GM23338 (cell line): ENCODE data around the gene CDH18. TPM values are rescaled to one million over a fixed set of nuclear protein-coding genes. Genes with fewer than 3 reads are reported as not detected.

Experiments
- ATAC-seq: fragments of 200-7000 bp; cut with Tn5 transposase; 3 replicates; pipeline ENCODE4 v1.9.1; 2020
- DNase-seq: peaks from one replicate; pipeline ENCODE4 v3.0.0-alpha.2; 2015; ENCODE audit warnings: low spot score
- H2AFZ ChIP-seq: fragments of 200-600 bp; sonication (generic); 2 replicates; pipeline ENCODE4 v1.8.0; 2016; ENCODE audit warnings: antibody characterized with exemption, mild to moderate bottlenecking, moderate library complexity
- H3F3A ChIP-seq: fragments of 200-600 bp; sonication (generic); replicated peaks from 2 replicates; pipeline ENCODE4 v1.8.0; 2017; ENCODE audit warnings: antibody characterized with exemption, mixed run types, low read depth
- H3K27ac ChIP-seq: fragments of 200-600 bp; sonication (generic); 2 replicates; pipeline ENCODE4 v1.6.1; 2016; ENCODE audit warnings: low read depth
- H3K27me3 ChIP-seq: fragments of 200-600 bp; sonication (generic); 2 replicates; pipeline ENCODE4 v1.8.0; 2016; ENCODE audit warnings: mild to moderate bottlenecking, mixed run types, moderate library complexity; ENCODE audit not compliant: insufficient read depth
- H3K36me3 ChIP-seq: fragments of 200-600 bp; sonication (generic); 2 replicates; pipeline ENCODE4 v1.8.0; 2016; ENCODE audit warnings: mild to moderate bottlenecking; ENCODE audit not compliant: insufficient read depth
- H3K4me1 ChIP-seq: fragments of 200-600 bp; sonication (generic); 2 replicates; pipeline ENCODE4 v1.8.0; 2016; ENCODE audit warnings: mild to moderate bottlenecking, moderate library complexity; ENCODE audit not compliant: insufficient read depth
- H3K4me2 ChIP-seq: fragments of 200-600 bp; sonication (generic); 2 replicates; pipeline ENCODE4 v1.7.1; 2017; ENCODE audit warnings: mixed run types
- H3K4me3 ChIP-seq: fragments of 200-600 bp; sonication (generic); 2 replicates; pipeline ENCODE4 v1.6.1; 2016; ENCODE audit warnings: mixed run types
- H3K79me2 ChIP-seq: fragments of 200-600 bp; sonication (generic); replicated peaks from 2 replicates; pipeline ENCODE4 v1.8.0; 2017; ENCODE audit warnings: mild to moderate bottlenecking; ENCODE audit not compliant: insufficient read depth
- H3K9me2 ChIP-seq: fragments of 200-600 bp; sonication (generic); 2 replicates; pipeline ENCODE4 v1.8.0; 2017; ENCODE audit not compliant: insufficient read depth
- H4K20me1 ChIP-seq: fragments of 200-600 bp; sonication (generic); replicated peaks from 2 replicates; pipeline ENCODE4 v1.8.0; 2017; ENCODE audit warnings: mild to moderate bottlenecking; ENCODE audit not compliant: insufficient read depth
- H3K27ac Mint-ChIP-seq: 2 replicates; pipeline ENCODE4 v1.8.0; 2020; ENCODE audit warnings: inconsistent platforms, mild to moderate bottlenecking, moderate library complexity, mixed read lengths
- H3K27me3 Mint-ChIP-seq: 3 replicates; pipeline ENCODE4 v1.8.0; 2022; ENCODE audit warnings: low read depth, mild to moderate bottlenecking, moderate library complexity, mixed read lengths, inconsistent platforms; ENCODE audit not compliant: insufficient read depth, poor library complexity
- H3K36me3 Mint-ChIP-seq: 3 replicates; pipeline ENCODE4 v1.8.0; 2021; ENCODE audit warnings: low read depth, mild to moderate bottlenecking, inconsistent platforms, moderate library complexity, mixed read lengths
- H3K4me1 Mint-ChIP-seq: 3 replicates; pipeline ENCODE4 v1.8.0; 2020; ENCODE audit warnings: mild to moderate bottlenecking, inconsistent platforms, mixed read lengths
- H3K4me3 Mint-ChIP-seq: 3 replicates; pipeline ENCODE4 v1.8.0; 2021; ENCODE audit warnings: moderate library complexity, mild to moderate bottlenecking, inconsistent platforms, mixed read lengths
- H3K9me3 Mint-ChIP-seq: 3 replicates; pipeline ENCODE4 v1.8.0; 2020; ENCODE audit warnings: moderate library complexity, mild to moderate bottlenecking, inconsistent platforms, mixed read lengths
- EZH2 ChIP-seq: fragments of 200-600 bp; sonication (generic); IDR thresholded peaks from one replicate; pipeline ENCODE4 v1.8.0; 2017; ENCODE audit warnings: antibody characterized with exemption, mild to moderate bottlenecking, low read depth; ENCODE audit not compliant: unreplicated experiment
- STAT1 ChIP-seq: IDR thresholded peaks from one replicate; pipeline ENCODE4 v1.6.1; 2016; ENCODE audit warnings: antibody characterized with exemption; ENCODE audit not compliant: unreplicated experiment
- ZNF331 ChIP-seq: fragments of 250-450 bp; sonication (Bioruptor Pico); IDR thresholded peaks from 2 replicates; pipeline ENCODE4 v1.5.0; 2020; ENCODE audit warnings: low read depth, mild to moderate bottlenecking, moderate library complexity
- polyA plus RNA-seq: library from polyadenylated mRNA; unstranded; fragments of >200 nt; fragmentation: Nextera tagmentation; extraction: Ambion mirVana; gene quantifications from 2 replicates; pipeline ENCODE4 v1.2.1, GENCODE V29; 2016
- total RNA-seq: library from RNA; depleted of rRNA; stranded (reverse); fragments of >200 nt; shearing (Covaris generic); gene quantifications from 2 replicates; pipeline ENCODE4 v1.2.3, GENCODE V29; 2014
- TF ChIP-seq, protein P1 (sequence below): IDR thresholded peaks from 2 replicates; pipeline ENCODE4 v1.6.1; 2016; ENCODE audit warnings: antibody characterized with exemption
- TF ChIP-seq, protein P2 (sequence below): IDR thresholded peaks from one replicate; pipeline ENCODE4 v1.6.1; 2018; ENCODE audit warnings: antibody characterized with exemption; ENCODE audit not compliant: unreplicated experiment
- TF ChIP-seq, protein P3 (sequence below): fragments of 250-450 bp; sonication (Bioruptor Pico); IDR thresholded peaks from 2 replicates; pipeline ENCODE4 v1.5.0; 2020; ENCODE audit warnings: mild to moderate bottlenecking, moderate library complexity

CDH18 gene
- total and polyA plus RNA-seq, 2 experiments from 2014 or later: 1.3 TPM; not detected in 1

DNA sequence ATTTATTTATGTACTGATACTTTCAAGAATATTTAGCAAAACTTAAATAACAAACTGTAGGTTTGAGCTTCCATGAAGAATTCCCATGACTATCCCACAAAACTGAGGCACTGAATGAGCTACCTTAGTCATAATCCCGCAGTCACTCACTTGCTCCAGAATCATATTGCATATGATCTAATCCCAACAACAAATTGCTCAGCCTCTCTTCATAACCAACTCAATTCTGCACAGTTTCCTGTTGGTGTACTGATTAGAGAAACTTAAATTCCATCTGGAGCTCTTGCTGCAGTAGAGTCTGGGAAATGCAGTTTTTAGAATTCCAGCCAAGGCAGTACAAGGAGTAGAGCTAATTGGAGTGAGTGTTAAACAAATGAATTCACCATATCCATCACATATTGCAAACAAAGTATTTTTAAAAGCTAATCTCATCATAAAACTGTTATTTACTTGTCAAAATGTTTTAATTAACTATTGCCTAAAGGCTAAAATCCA lies 35.7 kb upstream of the CDH18 start:
- no peaks in the 10 kb centered on the region for H3K79me2 ChIP-seq
- H4K20me1 ChIP-seq: no peaks in the 10 kb centered on the region
- no peaks in the 10 kb centered on the region for H3K4me1 ChIP-seq
- H3F3A ChIP-seq: no peaks in the 10 kb centered on the region
- H2AFZ ChIP-seq: no peak overlapping the region
- Mint-ChIP-seq H3K27me3 (no peaks in the 10 kb centered on the region), H3K4me1 (no peaks in the 10 kb centered on the region; the same call in 1 of the 3 replicates), H3K4me3 (no peak overlapping the region), H3K36me3 (peaks cover 26% of the 10 kb centered on the region), H3K9me3 (peaks cover 25% of the 10 kb centered on the region), H3K27ac (no peak overlapping the region)
- no peak overlapping the region for H3K27ac ChIP-seq
- TF ChIP-seq, protein P1, sequence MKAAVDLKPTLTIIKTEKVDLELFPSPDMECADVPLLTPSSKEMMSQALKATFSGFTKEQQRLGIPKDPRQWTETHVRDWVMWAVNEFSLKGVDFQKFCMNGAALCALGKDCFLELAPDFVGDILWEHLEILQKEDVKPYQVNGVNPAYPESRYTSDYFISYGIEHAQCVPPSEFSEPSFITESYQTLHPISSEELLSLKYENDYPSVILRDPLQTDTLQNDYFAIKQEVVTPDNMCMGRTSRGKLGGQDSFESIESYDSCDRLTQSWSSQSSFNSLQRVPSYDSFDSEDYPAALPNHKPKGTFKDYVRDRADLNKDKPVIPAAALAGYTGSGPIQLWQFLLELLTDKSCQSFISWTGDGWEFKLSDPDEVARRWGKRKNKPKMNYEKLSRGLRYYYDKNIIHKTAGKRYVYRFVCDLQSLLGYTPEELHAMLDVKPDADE: no peak
- TF ChIP-seq, protein P2, sequence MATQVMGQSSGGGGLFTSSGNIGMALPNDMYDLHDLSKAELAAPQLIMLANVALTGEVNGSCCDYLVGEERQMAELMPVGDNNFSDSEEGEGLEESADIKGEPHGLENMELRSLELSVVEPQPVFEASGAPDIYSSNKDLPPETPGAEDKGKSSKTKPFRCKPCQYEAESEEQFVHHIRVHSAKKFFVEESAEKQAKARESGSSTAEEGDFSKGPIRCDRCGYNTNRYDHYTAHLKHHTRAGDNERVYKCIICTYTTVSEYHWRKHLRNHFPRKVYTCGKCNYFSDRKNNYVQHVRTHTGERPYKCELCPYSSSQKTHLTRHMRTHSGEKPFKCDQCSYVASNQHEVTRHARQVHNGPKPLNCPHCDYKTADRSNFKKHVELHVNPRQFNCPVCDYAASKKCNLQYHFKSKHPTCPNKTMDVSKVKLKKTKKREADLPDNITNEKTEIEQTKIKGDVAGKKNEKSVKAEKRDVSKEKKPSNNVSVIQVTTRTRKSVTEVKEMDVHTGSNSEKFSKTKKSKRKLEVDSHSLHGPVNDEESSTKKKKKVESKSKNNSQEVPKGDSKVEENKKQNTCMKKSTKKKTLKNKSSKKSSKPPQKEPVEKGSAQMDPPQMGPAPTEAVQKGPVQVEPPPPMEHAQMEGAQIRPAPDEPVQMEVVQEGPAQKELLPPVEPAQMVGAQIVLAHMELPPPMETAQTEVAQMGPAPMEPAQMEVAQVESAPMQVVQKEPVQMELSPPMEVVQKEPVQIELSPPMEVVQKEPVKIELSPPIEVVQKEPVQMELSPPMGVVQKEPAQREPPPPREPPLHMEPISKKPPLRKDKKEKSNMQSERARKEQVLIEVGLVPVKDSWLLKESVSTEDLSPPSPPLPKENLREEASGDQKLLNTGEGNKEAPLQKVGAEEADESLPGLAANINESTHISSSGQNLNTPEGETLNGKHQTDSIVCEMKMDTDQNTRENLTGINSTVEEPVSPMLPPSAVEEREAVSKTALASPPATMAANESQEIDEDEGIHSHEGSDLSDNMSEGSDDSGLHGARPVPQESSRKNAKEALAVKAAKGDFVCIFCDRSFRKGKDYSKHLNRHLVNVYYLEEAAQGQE: no peak
- TF ChIP-seq EZH2: no peak
- H3K36me3 ChIP-seq: no peaks in the 10 kb centered on the region
- H3K27me3 ChIP-seq: no peaks in the 10 kb centered on the region
- H3K4me3 ChIP-seq: no peak overlapping the region
- ATAC-seq (no peak), DNase-seq (no peak)
- H3K4me2 ChIP-seq: no peak overlapping the region
- no peaks in the 10 kb centered on the region for H3K9me2 ChIP-seq

DNA sequence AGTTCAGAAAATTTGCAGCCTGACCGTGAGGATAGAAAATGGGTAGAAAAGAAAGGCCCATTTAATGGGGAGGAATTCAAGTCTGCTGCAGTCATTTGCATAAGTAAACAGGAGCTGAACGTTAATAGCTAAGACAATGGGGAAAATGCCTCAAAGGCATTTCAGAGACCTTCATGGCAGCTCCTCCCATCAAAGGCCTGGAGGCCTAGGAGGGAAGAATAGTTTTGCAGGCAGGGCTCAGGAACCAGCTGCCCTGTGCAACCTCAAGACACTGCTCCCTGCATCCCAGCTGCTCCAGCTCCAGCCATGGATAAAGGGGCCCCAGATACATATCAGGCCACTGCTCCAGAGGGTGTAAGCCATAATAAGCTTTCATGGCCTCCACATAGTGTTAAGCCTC lies 32.2 kb upstream of the CDH18 start:
- ATAC-seq (no peak), DNase-seq (peak; percentile 35)
- Mint-ChIP-seq H3K36me3 (peaks cover 26% of the 10 kb centered on the region), H3K27ac (no peak overlapping the region), H3K4me1 (no peaks in the 10 kb centered on the region; the same call in 1 of the 3 replicates), H3K4me3 (no peak overlapping the region), H3K9me3 (peaks cover 25% of the 10 kb centered on the region), H3K27me3 (no peaks in the 10 kb centered on the region)
- Histone ChIP-seq H2AFZ (no peak overlapping the region), H3K79me2 (no peaks in the 10 kb centered on the region), H3K4me1 (no peaks in the 10 kb centered on the region), H3F3A (no peaks in the 10 kb centered on the region), H3K36me3 (no peaks in the 10 kb centered on the region), H3K4me2 (no peak overlapping the region), H3K27me3 (no peaks in the 10 kb centered on the region), H4K20me1 (no peaks in the 10 kb centered on the region), H3K9me2 (peaks cover 3% of the 10 kb centered on the region; the same call in 1 of the 2 replicates), H3K27ac (no peak overlapping the region), H3K4me3 (no peak overlapping the region)
- TF ChIP-seq, protein P3, sequence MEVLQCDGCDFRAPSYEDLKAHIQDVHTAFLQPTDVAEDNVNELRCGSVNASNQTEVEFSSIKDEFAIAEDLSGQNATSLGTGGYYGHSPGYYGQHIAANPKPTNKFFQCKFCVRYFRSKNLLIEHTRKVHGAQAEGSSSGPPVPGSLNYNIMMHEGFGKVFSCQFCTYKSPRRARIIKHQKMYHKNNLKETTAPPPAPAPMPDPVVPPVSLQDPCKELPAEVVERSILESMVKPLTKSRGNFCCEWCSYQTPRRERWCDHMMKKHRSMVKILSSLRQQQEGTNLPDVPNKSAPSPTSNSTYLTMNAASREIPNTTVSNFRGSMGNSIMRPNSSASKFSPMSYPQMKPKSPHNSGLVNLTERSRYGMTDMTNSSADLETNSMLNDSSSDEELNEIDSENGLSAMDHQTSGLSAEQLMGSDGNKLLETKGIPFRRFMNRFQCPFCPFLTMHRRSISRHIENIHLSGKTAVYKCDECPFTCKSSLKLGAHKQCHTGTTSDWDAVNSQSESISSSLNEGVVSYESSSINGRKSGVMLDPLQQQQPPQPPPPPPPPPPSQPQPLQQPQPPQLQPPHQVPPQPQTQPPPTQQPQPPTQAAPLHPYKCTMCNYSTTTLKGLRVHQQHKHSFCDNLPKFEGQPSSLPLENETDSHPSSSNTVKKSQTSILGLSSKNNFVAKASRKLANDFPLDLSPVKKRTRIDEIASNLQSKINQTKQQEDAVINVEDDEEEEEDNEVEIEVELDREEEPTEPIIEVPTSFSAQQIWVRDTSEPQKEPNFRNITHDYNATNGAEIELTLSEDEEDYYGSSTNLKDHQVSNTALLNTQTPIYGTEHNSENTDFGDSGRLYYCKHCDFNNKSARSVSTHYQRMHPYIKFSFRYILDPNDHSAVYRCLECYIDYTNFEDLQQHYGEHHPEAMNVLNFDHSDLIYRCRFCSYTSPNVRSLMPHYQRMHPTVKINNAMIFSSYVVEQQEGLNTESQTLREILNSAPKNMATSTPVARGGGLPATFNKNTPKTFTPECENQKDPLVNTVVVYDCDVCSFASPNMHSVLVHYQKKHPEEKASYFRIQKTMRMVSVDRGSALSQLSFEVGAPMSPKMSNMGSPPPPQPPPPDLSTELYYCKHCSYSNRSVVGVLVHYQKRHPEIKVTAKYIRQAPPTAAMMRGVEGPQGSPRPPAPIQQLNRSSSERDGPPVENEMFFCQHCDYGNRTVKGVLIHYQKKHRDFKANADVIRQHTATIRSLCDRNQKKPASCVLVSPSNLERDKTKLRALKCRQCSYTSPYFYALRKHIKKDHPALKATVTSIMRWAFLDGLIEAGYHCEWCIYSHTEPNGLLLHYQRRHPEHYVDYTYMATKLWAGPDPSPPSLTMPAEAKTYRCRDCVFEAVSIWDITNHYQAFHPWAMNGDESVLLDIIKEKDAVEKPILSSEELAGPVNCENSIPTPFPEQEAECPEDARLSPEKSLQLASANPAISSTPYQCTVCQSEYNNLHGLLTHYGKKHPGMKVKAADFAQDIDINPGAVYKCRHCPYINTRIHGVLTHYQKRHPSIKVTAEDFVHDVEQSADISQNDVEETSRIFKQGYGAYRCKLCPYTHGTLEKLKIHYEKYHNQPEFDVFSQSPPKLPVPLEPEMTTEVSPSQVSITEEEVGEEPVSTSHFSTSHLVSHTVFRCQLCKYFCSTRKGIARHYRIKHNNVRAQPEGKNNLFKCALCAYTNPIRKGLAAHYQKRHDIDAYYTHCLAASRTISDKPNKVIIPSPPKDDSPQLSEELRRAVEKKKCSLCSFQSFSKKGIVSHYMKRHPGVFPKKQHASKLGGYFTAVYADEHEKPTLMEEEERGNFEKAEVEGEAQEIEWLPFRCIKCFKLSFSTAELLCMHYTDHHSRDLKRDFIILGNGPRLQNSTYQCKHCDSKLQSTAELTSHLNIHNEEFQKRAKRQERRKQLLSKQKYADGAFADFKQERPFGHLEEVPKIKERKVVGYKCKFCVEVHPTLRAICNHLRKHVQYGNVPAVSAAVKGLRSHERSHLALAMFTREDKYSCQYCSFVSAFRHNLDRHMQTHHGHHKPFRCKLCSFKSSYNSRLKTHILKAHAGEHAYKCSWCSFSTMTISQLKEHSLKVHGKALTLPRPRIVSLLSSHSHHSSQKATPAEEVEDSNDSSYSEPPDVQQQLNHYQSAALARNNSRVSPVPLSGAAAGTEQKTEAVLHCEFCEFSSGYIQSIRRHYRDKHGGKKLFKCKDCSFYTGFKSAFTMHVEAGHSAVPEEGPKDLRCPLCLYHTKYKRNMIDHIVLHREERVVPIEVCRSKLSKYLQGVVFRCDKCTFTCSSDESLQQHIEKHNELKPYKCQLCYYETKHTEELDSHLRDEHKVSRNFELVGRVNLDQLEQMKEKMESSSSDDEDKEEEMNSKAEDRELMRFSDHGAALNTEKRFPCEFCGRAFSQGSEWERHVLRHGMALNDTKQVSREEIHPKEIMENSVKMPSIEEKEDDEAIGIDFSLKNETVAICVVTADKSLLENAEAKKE (CRISPR knock-in tag): no peak
- TF ChIP-seq STAT1 (no peak), ZNF331 (CRISPR knock-in tag) (no peak)
- TF ChIP-seq, protein P2: no peak
